CD4-positive, alpha-beta memory T cell (primary cell): Measurements from ENCODE around the gene CCDC57. TPM values are rescaled to one million over a fixed set of nuclear protein-coding genes. Genes with fewer than 3 reads are reported as not detected.

Source experiments
- CTCF ChIA-PET: fragments of 350-600 bp; sonication (Branson Sonifier 250); formaldehyde crosslinking; loops from one replicate; lab custom pipeline; 2021; ENCODE audit warnings: inconsistent platforms; ENCODE audit not compliant: partially characterized antibody; lab: Charles Lee
- POLR2A ChIA-PET: fragments of 350-600 bp; sonication (Branson Sonifier 250); formaldehyde crosslinking; loops from one replicate; lab custom pipeline; 2021; ENCODE audit not compliant: partially characterized antibody; lab: Charles Lee
- DNase-seq, 5 donors: peaks; one replicate each; pipeline versions ENCODE4 v3.0.0 to v3.0.0-alpha.2; 2020 to 2022; ENCODE audit warnings: mixed read lengths in 1 of 5
- H3K27ac ChIP-seq: one replicate; pipeline ENCODE4 v1.7.0; 2013; ENCODE audit warnings: low read depth, low read length
- H3K27me3 ChIP-seq: 2 replicates; pipeline ENCODE4 v1.7.0; 2013; ENCODE audit warnings: mild to moderate bottlenecking, low read length, moderate library complexity; ENCODE audit not compliant: insufficient read depth
- H3K36me3 ChIP-seq: 2 replicates; pipeline ENCODE4 v1.7.0; 2013; ENCODE audit warnings: mild to moderate bottlenecking, low read length, moderate library complexity; ENCODE audit not compliant: insufficient read depth
- H3K4me1 ChIP-seq: 2 replicates; pipeline ENCODE4 v1.7.0; 2013; ENCODE audit warnings: mild to moderate bottlenecking, low read length, moderate library complexity; ENCODE audit not compliant: insufficient read depth
- H3K4me3 ChIP-seq, 2 donors: one replicate each; pipeline ENCODE4 v1.7.0; 2013; ENCODE audit warnings: low read length in 2 of 2, mild to moderate bottlenecking in 1 of 2
- H3K9me3 ChIP-seq, 2 donors: one replicate each; pipeline ENCODE4 v1.7.0; 2013; ENCODE audit warnings: low read length in 2 of 2, control low read depth in 1 of 2; ENCODE audit not compliant: control insufficient read depth in 1 of 2
- H3K27ac Mint-ChIP-seq, 7 donors: one replicate each; pipeline ENCODE4 v1.8.0; 2020 to 2021; ENCODE audit warnings: mixed read lengths in 7 of 7, mild to moderate bottlenecking in 6 of 7, inconsistent platforms in 3 of 7, moderate library complexity in 3 of 7
- H3K27me3 Mint-ChIP-seq, 2 donors: one replicate each; pipeline ENCODE4 v1.8.0; 2020 to 2021; ENCODE audit warnings: mixed read lengths in 2 of 2
- H3K36me3 Mint-ChIP-seq, 2 donors: one replicate each; pipeline ENCODE4 v1.8.0; 2020 to 2021; ENCODE audit warnings: mixed read lengths in 2 of 2, inconsistent platforms in 1 of 2, mild to moderate bottlenecking in 1 of 2
- H3K4me1 Mint-ChIP-seq, 4 donors: one replicate each; pipeline ENCODE4 v1.8.0; 2020 to 2021; ENCODE audit warnings: mixed read lengths in 4 of 4, mild to moderate bottlenecking in 1 of 4
- H3K4me3 Mint-ChIP-seq, 8 donors: one replicate each; pipeline ENCODE4 v1.8.0; 2020 to 2021; ENCODE audit warnings: mixed read lengths in 8 of 8, mild to moderate bottlenecking in 7 of 8, moderate library complexity in 6 of 8, inconsistent platforms in 3 of 8
- H3K9me3 Mint-ChIP-seq, 8 donors: one replicate each; pipeline ENCODE4 v1.8.0; 2020 to 2021; ENCODE audit warnings: mixed read lengths in 8 of 8, mild to moderate bottlenecking in 5 of 8, inconsistent platforms in 3 of 8, moderate library complexity in 1 of 8
- intact Hi-C: fragments of 100-400 bp; cut with micrococcal nuclease; formaldehyde crosslinking; loops from one replicate; pipeline ENCODE4 v1.15.1; 2023
- polyA plus RNA-seq, 2 donors: library from polyadenylated mRNA; unstranded; fragments of 300-500 nt; fragmentation: Illumina TruSeq; gene quantifications; one replicate each; pipeline ENCODE4 v1.2.3, GENCODE V29; 2021
- total RNA-seq, 2 experiments: library from RNA; stranded (reverse); gene quantifications; one replicate each; pipeline ENCODE4 v1.2.3, GENCODE V29; 2021

Gene CCDC57
- total and polyA plus RNA-seq, 4 experiments from 2014 or later = 41.6 to 88.7 (median 62.0) TPM

DNA sequence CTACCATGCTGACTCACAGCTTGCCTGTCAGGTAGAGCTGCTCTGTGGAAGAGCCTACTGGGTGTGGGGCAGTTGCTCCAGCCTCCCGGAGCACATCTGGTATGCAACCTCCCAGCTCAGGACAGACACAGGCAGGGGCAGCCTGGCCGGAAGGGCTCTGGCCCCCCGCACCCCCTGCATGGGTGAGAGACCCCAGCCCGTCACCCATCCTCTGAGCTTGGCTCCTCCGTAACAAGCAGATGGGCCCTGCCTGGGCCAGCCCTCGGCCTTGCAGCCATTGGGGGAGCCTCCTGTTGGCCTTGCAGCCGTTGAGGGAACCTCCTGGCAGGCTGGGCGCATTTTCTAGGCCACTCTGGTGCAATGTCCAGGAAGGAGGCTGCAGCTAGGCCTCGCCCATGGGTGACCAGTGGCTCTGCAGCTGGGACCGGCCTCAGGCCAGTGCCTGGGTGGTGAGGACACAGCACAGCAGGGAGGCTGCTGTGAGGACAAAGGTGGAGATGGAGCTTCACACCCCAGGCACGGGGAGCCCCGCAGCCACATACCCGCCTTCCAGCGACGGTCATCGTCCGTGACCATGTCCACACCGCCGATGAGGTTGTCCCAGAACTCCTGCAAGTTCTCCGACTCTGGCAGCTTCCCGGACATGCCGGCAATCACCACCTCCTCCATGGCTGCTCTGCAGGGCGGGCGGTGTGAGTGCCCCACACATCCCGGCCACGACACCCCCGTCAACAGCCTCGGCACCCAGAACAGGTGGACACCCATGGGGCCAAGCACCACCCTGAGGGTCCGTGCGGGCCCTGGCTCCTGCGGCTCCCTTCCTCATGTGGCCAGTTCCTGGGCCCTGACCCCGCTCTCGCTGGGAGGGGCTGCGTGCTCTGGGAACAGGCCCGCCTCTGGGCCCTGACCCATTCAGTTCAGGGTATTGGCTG is 116.6 kb downstream of the CCDC57 start:
- Histone ChIP-seq H3K4me3 (no peak overlapping the region), H3K27me3 (no peaks in the 10 kb centered on the region), H3K9me3 (no peaks in the 10 kb centered on the region), H3K4me1 (peaks cover 20% of the 10 kb centered on the region), H3K27ac (no peak overlapping the region), H3K36me3 (peaks cover 14% of the 10 kb centered on the region)
- no peaks in the 10 kb centered on the region for H3K27me3 Mint-ChIP-seq
- CTCF ChIA-PET = interaction anchor here (1.0 kb wide), 1 partner anchor 66 kb away, joined by 3 read pairs; no protein-coding TSS in a partner anchor
- peak overlapping the region in 6 of 8 donors; percentile 21 to 59 (median 57) for H3K4me3 Mint-ChIP-seq
- POLR2A ChIA-PET = interaction anchor here (1.5 kb wide), 2 partner anchors 10 to 31 kb away, joined by 5 to 6 read pairs; no protein-coding TSS in a partner anchor
- intact Hi-C loops = loop anchor here (5.0 kb wide), 3 partner anchors 44 to 414 kb away; partner anchors contain the start of genes ARL16, CENPX, GPS1 and HGS
- peaks cover 0 to 20% (median 2%) of the 10 kb centered on the region in 4 donors for H3K4me1 Mint-ChIP-seq
- no peaks in the 10 kb centered on the region for H3K9me3 Mint-ChIP-seq
- peaks cover 3 to 7% of the 10 kb centered on the region in 2 donors for H3K36me3 Mint-ChIP-seq
- peak in 1 of 5 donors; percentile 32 for DNase-seq
- H3K27ac Mint-ChIP-seq = no peak overlapping the region

DNA sequence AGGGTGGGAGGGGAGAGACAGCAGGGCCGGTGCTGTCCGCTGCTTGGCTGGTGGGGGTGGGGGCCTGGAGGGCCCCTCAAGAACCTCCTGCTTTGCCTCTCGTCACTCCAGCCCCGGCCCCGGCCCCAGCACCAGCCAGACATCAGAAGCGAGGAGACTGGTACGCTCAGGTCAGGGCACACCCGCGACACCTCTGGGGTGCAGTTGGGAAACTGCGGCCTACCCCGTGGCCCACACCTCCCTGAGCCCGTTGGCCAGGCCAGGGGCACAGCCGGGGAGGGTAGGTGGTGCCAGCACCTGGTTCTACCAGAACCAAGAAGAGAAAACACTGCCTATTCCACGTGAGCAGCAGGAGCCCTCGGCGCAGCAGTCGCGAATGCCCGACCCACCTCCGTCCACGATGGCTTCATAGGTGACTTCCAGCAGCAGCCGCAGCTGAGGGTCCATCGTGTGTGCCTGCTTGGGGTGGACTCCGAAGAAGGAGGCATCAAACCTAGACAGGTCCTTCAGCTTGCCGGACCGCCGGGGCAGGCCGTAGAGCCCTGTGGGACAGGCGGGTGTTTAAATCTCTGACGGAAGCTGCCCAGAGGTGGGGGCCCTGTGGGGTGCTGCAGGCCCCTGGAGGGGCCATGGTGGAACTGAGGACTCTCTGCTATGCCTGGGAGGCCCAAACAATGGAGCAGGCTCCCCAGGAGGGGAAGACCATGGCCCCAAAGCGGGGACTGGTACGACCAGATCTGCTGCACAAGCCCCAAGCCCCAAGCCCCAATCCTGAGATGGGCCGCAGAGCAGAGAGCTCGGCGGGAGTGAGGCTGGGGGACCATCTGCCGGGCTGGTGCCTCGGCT is 117.5 kb downstream of the CCDC57 start:
- Histone ChIP-seq H3K36me3 (peaks cover 23% of the 10 kb centered on the region), H3K4me1 (peaks cover 20% of the 10 kb centered on the region), H3K4me3 (no peak overlapping the region), H3K9me3 (no peaks in the 10 kb centered on the region), H3K27ac (no peak overlapping the region), H3K27me3 (no peaks in the 10 kb centered on the region)
- POLR2A ChIA-PET = interaction anchor here (1.5 kb wide), 1 partner anchor 11 kb away, joined by 5 read pairs; no protein-coding TSS in a partner anchor
- H3K9me3 Mint-ChIP-seq = no peaks in the 10 kb centered on the region
- intact Hi-C loops = loop anchor here (5.0 kb wide), 3 partner anchors 43 to 413 kb away; partner anchors contain the start of genes ARL16, CENPX, GPS1 and HGS
- H3K27me3 Mint-ChIP-seq = no peaks in the 10 kb centered on the region
- H3K4me1 Mint-ChIP-seq = peaks cover 0 to 20% (median 2%) of the 10 kb centered on the region in 4 donors
- H3K36me3 Mint-ChIP-seq = peaks cover 3 to 7% of the 10 kb centered on the region in 2 donors
- peak overlapping the region in 2 of 8 donors; percentile 42 to 59 for H3K4me3 Mint-ChIP-seq
- CTCF ChIA-PET = interaction anchor here (1.0 kb wide), 1 partner anchor 65 kb away, joined by 3 read pairs; no protein-coding TSS in a partner anchor
- peak in 1 of 5 donors; percentile 30 for DNase-seq
- H3K27ac Mint-ChIP-seq = no peak overlapping the region

DNA sequence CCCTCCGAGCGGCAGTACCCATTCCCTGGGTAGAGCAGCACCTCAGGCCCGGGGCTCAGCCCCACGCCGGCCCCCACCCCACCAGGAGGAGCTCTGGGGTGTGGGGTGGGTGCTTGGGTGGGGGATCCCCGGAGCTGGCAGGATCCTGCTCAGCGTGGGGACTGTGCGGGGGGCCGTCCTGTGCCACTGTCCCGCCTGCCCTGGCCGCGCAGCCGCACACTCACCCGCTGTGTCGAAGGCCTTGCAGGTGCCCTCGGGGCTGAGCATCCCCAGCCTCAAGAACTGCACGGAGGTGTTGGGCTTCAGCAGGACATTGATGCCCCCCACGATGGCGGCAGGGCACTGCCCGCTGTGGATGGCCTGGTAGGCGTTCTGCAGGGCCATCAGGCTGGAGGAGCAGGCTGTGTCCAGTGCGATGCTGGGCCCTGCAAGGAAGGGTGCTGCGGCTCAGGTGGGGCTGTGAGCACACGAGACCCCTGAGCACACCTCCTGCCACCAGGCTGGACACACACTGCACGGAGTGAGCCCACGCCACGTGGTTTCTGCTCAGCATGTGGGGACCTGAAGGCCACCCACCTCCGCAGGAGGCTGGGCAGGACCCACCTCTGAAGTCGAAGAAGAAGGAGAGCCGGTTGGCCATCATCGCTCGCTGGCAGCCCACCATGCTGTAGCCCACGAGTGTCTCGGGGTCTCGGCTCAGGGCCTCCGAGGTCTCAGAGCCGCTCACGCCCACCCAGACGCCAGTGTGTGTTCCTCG is 119.5 kb downstream of the CCDC57 start:
- intact Hi-C loops = no loop called here

DNA sequence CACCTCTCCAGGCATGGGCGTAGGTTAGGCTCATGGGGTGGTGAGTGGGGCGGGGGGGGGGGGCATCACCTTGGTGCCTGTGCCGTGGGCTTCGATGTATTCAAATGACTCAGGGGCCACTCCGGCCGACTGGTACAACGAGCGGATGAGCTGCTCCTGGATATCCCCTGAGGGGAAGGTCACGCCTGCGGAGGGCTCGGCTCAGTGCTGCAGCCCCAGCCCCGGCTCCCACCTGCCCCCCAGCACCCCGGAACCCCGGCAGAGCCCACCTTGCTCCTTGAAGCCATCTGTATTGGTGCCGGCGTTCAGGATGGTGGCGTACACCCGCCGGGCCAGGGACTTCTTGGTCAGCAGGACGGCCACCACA is 120.0 kb downstream of the CCDC57 start:
- no peaks in the 10 kb centered on the region for H3K9me3 Mint-ChIP-seq
- Histone ChIP-seq H3K27ac (no peak overlapping the region), H3K4me3 (no peak overlapping the region), H3K4me1 (peaks cover 11% of the 10 kb centered on the region), H3K36me3 (peaks cover 41% of the 10 kb centered on the region), H3K9me3 (no peaks in the 10 kb centered on the region), H3K27me3 (no peaks in the 10 kb centered on the region)
- intact Hi-C loops = no loop called here
- DNase-seq = peak in 1 of 5 donors; percentile 31
- ChIA-PET CTCF (no interaction called here), POLR2A (no interaction called here)
- H3K4me3 Mint-ChIP-seq = no peak overlapping the region
- H3K36me3 Mint-ChIP-seq = peaks cover 3 to 17% of the 10 kb centered on the region in 2 donors
- H3K27ac Mint-ChIP-seq = no peak overlapping the region
- H3K27me3 Mint-ChIP-seq = no peaks in the 10 kb centered on the region
- peaks cover 0 to 11% (median under 1%) of the 10 kb centered on the region in 4 donors for H3K4me1 Mint-ChIP-seq

More for the DNA sequence above, 119.5 kb downstream of the CCDC57 start:
- H3K9me3 Mint-ChIP-seq = no peaks in the 10 kb centered on the region
- ChIA-PET POLR2A (no interaction called here), CTCF (no interaction called here)
- Histone ChIP-seq H3K27ac (no peak overlapping the region), H3K27me3 (no peaks in the 10 kb centered on the region), H3K36me3 (peaks cover 36% of the 10 kb centered on the region), H3K9me3 (no peaks in the 10 kb centered on the region), H3K4me3 (no peak overlapping the region), H3K4me1 (peaks cover 11% of the 10 kb centered on the region)
- no peak for DNase-seq
- no peak overlapping the region for H3K27ac Mint-ChIP-seq
- H3K4me3 Mint-ChIP-seq = no peak overlapping the region
- no peaks in the 10 kb centered on the region for H3K27me3 Mint-ChIP-seq
- peaks cover 0 to 11% (median under 1%) of the 10 kb centered on the region in 4 donors for H3K4me1 Mint-ChIP-seq
- H3K36me3 Mint-ChIP-seq = peaks cover 3 to 15% of the 10 kb centered on the region in 2 donors

DNA sequence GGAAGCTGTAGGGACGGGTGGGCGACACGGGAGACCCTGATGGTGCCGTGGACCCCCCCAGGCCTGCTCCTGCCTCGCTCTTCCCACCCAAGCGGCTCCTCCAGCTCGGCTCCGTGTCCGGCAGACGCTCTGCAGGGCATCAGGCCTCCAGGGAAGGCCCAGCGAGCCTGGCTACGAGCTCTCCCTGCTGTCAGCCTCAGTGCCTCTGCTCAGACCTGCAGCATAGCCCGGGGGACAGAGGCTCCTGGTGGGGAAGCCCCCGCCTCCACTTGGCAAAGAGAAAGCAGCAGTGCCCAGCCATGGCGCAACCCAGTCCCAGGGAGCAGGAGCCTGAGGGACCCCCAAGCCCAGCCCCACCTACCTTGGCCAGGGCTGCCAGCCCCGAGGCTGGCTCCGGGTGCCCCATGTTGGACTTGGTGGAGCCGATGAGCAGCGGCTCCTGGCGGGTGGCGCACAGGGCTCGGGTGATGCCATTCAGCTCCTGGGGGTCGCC is 120.5 kb downstream of the CCDC57 start:
- no peaks in the 10 kb centered on the region for H3K9me3 ChIP-seq
- no peak for DNase-seq
- Mint-ChIP-seq H3K9me3 (no peaks in the 10 kb centered on the region), H3K4me3 (no peak overlapping the region), H3K27ac (peak overlapping the region in 1 of 7 donors; percentile 15), H3K4me1 (peaks cover 0 to 11% (median under 1%) of the 10 kb centered on the region in 4 donors), H3K36me3 (peaks cover 3 to 17% of the 10 kb centered on the region in 2 donors), H3K27me3 (no peaks in the 10 kb centered on the region)
- H3K27ac ChIP-seq = no peak overlapping the region
- H3K27me3 ChIP-seq = no peaks in the 10 kb centered on the region
- peaks cover 10% of the 10 kb centered on the region for H3K4me1 ChIP-seq
- CTCF ChIA-PET = no interaction called here
- intact Hi-C loops = no loop called here
- H3K36me3 ChIP-seq = peaks cover 45% of the 10 kb centered on the region
- no peak overlapping the region for H3K4me3 ChIP-seq
- POLR2A ChIA-PET = no interaction called here

DNA sequence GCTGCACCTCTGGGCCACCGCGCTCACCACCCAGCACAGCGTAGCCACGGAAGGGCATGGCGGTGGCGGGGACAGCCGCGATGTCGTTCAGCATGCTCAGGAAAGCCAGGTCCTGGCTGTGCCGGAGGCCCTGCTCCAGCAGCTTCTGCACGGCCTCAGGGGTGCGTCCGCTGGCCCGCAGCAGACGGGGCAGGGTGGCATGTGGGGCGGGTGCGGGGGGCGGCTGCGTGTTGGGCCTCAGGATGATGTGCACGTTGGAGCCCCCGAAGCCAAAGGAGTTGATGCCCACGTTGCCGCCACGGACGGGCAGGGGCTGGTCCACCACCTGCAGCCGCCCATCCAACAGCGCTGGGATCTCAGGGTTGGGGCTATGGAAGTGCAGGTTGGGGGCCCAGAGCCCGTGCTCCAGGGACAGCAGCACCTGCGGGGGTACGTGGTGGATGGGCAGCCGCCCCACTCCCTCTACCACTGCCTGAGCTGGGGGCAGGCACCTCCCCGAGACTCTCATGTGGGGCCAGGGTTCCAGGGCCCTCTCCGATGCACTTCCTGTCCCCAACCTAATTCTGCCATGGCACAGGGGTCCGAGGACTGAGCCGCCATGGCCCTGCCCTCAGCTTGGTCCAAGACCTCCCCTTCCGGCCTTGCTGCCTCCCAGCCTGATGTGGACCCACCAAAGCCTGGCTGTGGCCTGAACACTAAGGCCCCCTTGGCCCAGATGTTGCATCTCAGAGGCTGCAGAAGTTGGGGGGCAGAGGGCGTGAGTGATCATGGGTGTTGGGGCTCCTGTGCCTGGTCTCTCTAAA is 121.2 kb downstream of the CCDC57 start:
- H3K4me3 Mint-ChIP-seq = no peak overlapping the region
- DNase-seq = no peak
- peaks cover 3 to 17% of the 10 kb centered on the region in 2 donors for H3K36me3 Mint-ChIP-seq
- intact Hi-C loops = no loop called here
- no peak overlapping the region for H3K4me3 ChIP-seq
- POLR2A ChIA-PET = interaction anchor here (1.4 kb wide), 1 partner anchor 15 kb away, joined by 4 read pairs; no protein-coding TSS in a partner anchor
- H3K4me1 ChIP-seq = peaks cover 4% of the 10 kb centered on the region
- no peak overlapping the region for H3K27ac ChIP-seq
- H3K4me1 Mint-ChIP-seq = peaks cover 0 to 7% (median under 1%) of the 10 kb centered on the region in 4 donors
- CTCF ChIA-PET = no interaction called here
- no peak overlapping the region for H3K27ac Mint-ChIP-seq
- no peaks in the 10 kb centered on the region for H3K9me3 ChIP-seq
- peaks cover 50% of the 10 kb centered on the region for H3K36me3 ChIP-seq
- H3K27me3 Mint-ChIP-seq = no peaks in the 10 kb centered on the region
- no peaks in the 10 kb centered on the region for H3K27me3 ChIP-seq
- no peaks in the 10 kb centered on the region for H3K9me3 Mint-ChIP-seq
